Right forelimb (tissue), 1 donor: ENCODE data around the gene ROR2.
"Not testable (repeated sequence)": the region's sequence is repeated elsewhere in the genome, so short reads cannot be mapped to it uniquely, and the experiment has no call there.

Source experiments
- DNase-seq: peaks from one replicate; pipeline ENCODE4 v3.0.0-alpha.2; 2018

Gene ROR2

GRCh38 chr9:91949946-91950664 lies at the start of gene ROR2:
ROR2 (minus strand) TSS chr9:91950228.
- DNase-seq, result peak; percentile 91

- DNase-seq, result no peak
Observed at GRCh38 chr9:91995000-91995655, 45.1 kb upstream of the ROR2 start.

- DNase-seq, result no peak
Observed at GRCh38 chr9:91994422-91994821, 44.4 kb upstream of the ROR2 start.

GRCh38 chr9:91992461-91993041 lies 42.5 kb upstream of the ROR2 start:
- DNase-seq, result peak; percentile 56

GRCh38 chr9:91991721-91992341 lies 41.8 kb upstream of the ROR2 start:
- peak; percentile 63 for DNase-seq

- DNase-seq, result no peak
Observed at GRCh38 chr9:91986248-91986647, 36.2 kb upstream of the ROR2 start.

- DNase-seq, result no peak
Observed at GRCh38 chr9:91985692-91986091, 35.7 kb upstream of the ROR2 start.

- no peak for DNase-seq
Observed at GRCh38 chr9:91978740-91979414, 28.8 kb upstream of the ROR2 start.

GRCh38 chr9:91975254-91975653 lies 25.2 kb upstream of the ROR2 start:
- DNase-seq, result not testable (repeated sequence)

- DNase-seq, result no peak
Observed at GRCh38 chr9:91972711-91973110, 22.7 kb upstream of the ROR2 start.

- no peak for DNase-seq
Observed at GRCh38 chr9:91972076-91972626, 22.1 kb upstream of the ROR2 start.

- no peak for DNase-seq
Observed at GRCh38 chr9:91967259-91967658, 17.2 kb upstream of the ROR2 start.

- DNase-seq, result no peak
Observed at GRCh38 chr9:91966503-91966902, 16.5 kb upstream of the ROR2 start.

GRCh38 chr9:91963711-91964240 lies 13.7 kb upstream of the ROR2 start:
- DNase-seq, result no peak

GRCh38 chr9:91960367-91960766 lies 10.3 kb upstream of the ROR2 start:
- DNase-seq, result no peak

GRCh38 chr9:91958174-91958573 lies 8.1 kb upstream of the ROR2 start:
- no peak for DNase-seq

- peak; percentile 74 for DNase-seq
Observed at GRCh38 chr9:91954841-91955471, 4.9 kb upstream of the ROR2 start.

- no peak for DNase-seq
Observed at GRCh38 chr9:91953718-91954117, 3.7 kb upstream of the ROR2 start.

GRCh38 chr9:91951944-91952520 lies 2.0 kb upstream of the ROR2 start:
- DNase-seq, result no peak

- peak; percentile 62 for DNase-seq
Observed at GRCh38 chr9:91949392-91949945, 559 bp downstream of the ROR2 start.
